ENCODE data around the gene TXNRD1. TPM values are rescaled to one million over a fixed set of nuclear protein-coding genes. Genes with fewer than 3 reads are reported as not detected.
"Not testable (repeated sequence)": the region's sequence is repeated elsewhere in the genome, so short reads cannot be mapped to it uniquely, and the experiment has no call there.

TXNRD1 gene
- total and polyA plus RNA-seq, 7 donors: 55.9 to 188 (median 121) TPM

DNA sequence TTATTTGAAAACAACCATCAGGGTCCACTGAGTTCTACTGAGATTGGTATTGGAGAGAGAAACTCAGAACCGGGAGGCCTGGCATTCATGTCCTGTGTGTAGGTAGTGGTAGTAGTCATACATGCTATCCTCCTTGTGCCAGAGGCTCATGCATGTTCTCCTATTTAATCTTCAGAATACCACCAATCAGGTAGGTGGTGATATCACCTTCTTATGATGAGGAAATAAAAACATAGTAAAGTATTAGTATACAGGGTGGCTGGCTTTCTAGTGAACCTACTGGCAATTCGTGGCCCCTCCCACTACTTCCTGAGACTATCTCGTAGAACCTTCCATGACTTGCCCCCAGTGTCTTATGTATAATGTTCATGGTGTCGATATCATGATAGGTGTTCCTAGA, 47.4 kb downstream of the TXNRD1 start:
- Histone ChIP-seq H3K9me3 (no peaks in the 10 kb centered on the region), H3K4me3 (no peak overlapping the region), H3K27me3 (no peaks in the 10 kb centered on the region), H3K27ac (no peak overlapping the region), H3K36me3 (no peaks in the 10 kb centered on the region), H3K4me1 (no peaks in the 10 kb centered on the region)
- TF ChIP-seq POLR2AphosphoS5 (IDR thresholded peaks at IDR 0.05) (no peak), EP300 (IDR thresholded peaks at IDR 0.05) (no peak), POLR2A (IDR thresholded peaks at IDR 0.05) (no peak)
- TF ChIP-seq, protein P1, sequence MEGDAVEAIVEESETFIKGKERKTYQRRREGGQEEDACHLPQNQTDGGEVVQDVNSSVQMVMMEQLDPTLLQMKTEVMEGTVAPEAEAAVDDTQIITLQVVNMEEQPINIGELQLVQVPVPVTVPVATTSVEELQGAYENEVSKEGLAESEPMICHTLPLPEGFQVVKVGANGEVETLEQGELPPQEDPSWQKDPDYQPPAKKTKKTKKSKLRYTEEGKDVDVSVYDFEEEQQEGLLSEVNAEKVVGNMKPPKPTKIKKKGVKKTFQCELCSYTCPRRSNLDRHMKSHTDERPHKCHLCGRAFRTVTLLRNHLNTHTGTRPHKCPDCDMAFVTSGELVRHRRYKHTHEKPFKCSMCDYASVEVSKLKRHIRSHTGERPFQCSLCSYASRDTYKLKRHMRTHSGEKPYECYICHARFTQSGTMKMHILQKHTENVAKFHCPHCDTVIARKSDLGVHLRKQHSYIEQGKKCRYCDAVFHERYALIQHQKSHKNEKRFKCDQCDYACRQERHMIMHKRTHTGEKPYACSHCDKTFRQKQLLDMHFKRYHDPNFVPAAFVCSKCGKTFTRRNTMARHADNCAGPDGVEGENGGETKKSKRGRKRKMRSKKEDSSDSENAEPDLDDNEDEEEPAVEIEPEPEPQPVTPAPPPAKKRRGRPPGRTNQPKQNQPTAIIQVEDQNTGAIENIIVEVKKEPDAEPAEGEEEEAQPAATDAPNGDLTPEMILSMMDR (IDR thresholded peaks at IDR 0.05): no peak
- DNase-seq: no peak
- WGBS, 2 donors: 77 to 89% methylated on average over 4 of the region's 4 CpGs
- intact Hi-C loops (cut with DNase I): no loop called here

- 69 to 84% methylated on average over 1 of the region's 1 CpG for WGBS, 2 donors
- no peak for DNase-seq
- TF ChIP-seq, protein P1 (IDR thresholded peaks at IDR 0.05): no peak
- TF ChIP-seq POLR2A (IDR thresholded peaks at IDR 0.05) (no peak), POLR2AphosphoS5 (IDR thresholded peaks at IDR 0.05) (no peak), EP300 (IDR thresholded peaks at IDR 0.05) (no peak)
- Histone ChIP-seq H3K36me3 (no peaks in the 10 kb centered on the region), H3K27ac (no peak overlapping the region), H3K4me1 (no peaks in the 10 kb centered on the region), H3K27me3 (no peaks in the 10 kb centered on the region), H3K9me3 (no peaks in the 10 kb centered on the region), H3K4me3 (no peak overlapping the region)
- intact Hi-C loops (cut with DNase I): no loop called here
Measured at GRCh38 chr12:104263580-104264358, 48.2 kb downstream of the TXNRD1 start.

GRCh38 chr12:104265436-104265835, 49.9 kb downstream of the TXNRD1 start:
- intact Hi-C loops (cut with DNase I); H3K4me1 ChIP-seq; DNase-seq; H3K4me3 ChIP-seq; H3K27ac ChIP-seq; H3K27me3 ChIP-seq; H3K36me3 ChIP-seq; H3K9me3 ChIP-seq: not testable (repeated sequence)
- 95 to 96% methylated on average over 19 to 20 of the region's 24 CpGs for WGBS, 2 donors

- no peak for DNase-seq
- no peaks in the 10 kb centered on the region for H3K9me3 ChIP-seq
- no peak overlapping the region for H3K4me3 ChIP-seq
- no peaks in the 10 kb centered on the region for H3K27me3 ChIP-seq
- TF ChIP-seq POLR2AphosphoS5 (IDR thresholded peaks at IDR 0.05) (no peak), EP300 (IDR thresholded peaks at IDR 0.05) (no peak), POLR2A (IDR thresholded peaks at IDR 0.05) (no peak)
- TF ChIP-seq, protein P1 (IDR thresholded peaks at IDR 0.05): no peak
- no peaks in the 10 kb centered on the region for H3K36me3 ChIP-seq
- peaks cover 0 to 3% (median 0%) of the 10 kb centered on the region in 4 donors for H3K4me1 ChIP-seq
- WGBS, 2 donors: 84 to 93% methylated on average over 11 of the region's 11 CpGs
- H3K27ac ChIP-seq: no peak overlapping the region
- intact Hi-C loops (cut with DNase I): no loop called here
Measured at GRCh38 chr12:104272938-104273337, 57.4 kb downstream of the TXNRD1 start.

DNA sequence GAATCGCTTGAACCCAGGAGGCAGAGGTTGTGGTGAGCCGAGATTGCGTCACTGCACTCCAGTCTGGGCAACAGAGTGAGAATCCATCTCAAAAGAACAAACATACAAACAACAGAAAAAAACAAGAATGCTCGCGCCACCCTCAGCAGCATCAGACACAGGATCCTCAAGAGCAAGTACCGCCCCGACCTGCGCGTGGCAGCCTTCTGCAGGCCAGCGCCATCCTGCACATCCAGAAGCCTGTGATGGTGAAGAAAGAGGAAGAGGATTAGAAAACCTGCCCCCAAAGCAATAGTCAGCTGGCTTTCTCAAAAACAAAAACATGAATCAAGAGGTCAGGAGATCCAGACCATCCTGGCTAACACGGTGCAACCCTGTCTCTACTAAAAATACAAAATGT, 57.9 kb downstream of the TXNRD1 start:
- intact Hi-C loops (cut with DNase I): no loop called here
- H3K9me3 ChIP-seq: no peaks in the 10 kb centered on the region
- no peak overlapping the region for H3K27ac ChIP-seq
- H3K36me3 ChIP-seq: no peaks in the 10 kb centered on the region
- peaks cover 0 to 3% (median 0%) of the 10 kb centered on the region in 4 donors for H3K4me1 ChIP-seq
- H3K27me3 ChIP-seq: no peaks in the 10 kb centered on the region
- TF ChIP-seq EP300 (IDR thresholded peaks at IDR 0.05): no peak
- TF ChIP-seq POLR2AphosphoS5 (IDR thresholded peaks at IDR 0.05): no peak
- TF ChIP-seq, protein P1 (IDR thresholded peaks at IDR 0.05): no peak
- no peak for TF ChIP-seq POLR2A (IDR thresholded peaks at IDR 0.05)
- no peak for DNase-seq
- H3K4me3 ChIP-seq: no peak overlapping the region
- whole genome bisulfite sequencing, 2 donors: 93 to 97% methylated on average over 11 of the region's 11 CpGs
